Parathyroid adenoma (tissue), 2 donors: Measurements from ENCODE around the gene NOTCH1.

Experiments used
- H2AFZ ChIP-seq: fragments of 300-600 bp; sonication (generic); one replicate; pipeline ENCODE4 v1.7.0; 2017; ENCODE audit warnings: antibody characterized with exemption, mild to moderate bottlenecking
- H3K27ac ChIP-seq: fragments of 300-600 bp; sonication (generic); one replicate; pipeline ENCODE4 v1.7.0; 2017
- H3K27me3 ChIP-seq: fragments of 300-600 bp; sonication (generic); one replicate; pipeline ENCODE4 v1.7.0; 2017; ENCODE audit warnings: low read length; ENCODE audit not compliant: control insufficient read depth, insufficient read depth
- H3K36me3 ChIP-seq: fragments of 300-600 bp; sonication (generic); one replicate; pipeline ENCODE4 v1.7.0; 2017; ENCODE audit warnings: low read length; ENCODE audit not compliant: control insufficient read depth, insufficient read depth
- H3K4me1 ChIP-seq: fragments of 300-600 bp; sonication (generic); one replicate; pipeline ENCODE4 v1.7.0; 2017; ENCODE audit warnings: control low read depth
- H3K4me2 ChIP-seq: fragments of 300-600 bp; sonication (generic); one replicate; pipeline ENCODE4 v1.7.0; 2017; ENCODE audit warnings: low read length
- H3K4me3 ChIP-seq: fragments of 300-600 bp; sonication (generic); one replicate; pipeline ENCODE4 v1.7.0; 2017; ENCODE audit warnings: low read depth, low read length
- H3K79me2 ChIP-seq: fragments of 300-600 bp; sonication (generic); one replicate; pipeline ENCODE4 v1.7.0; 2017; ENCODE audit warnings: control low read depth
- H3K9ac ChIP-seq: fragments of 300-600 bp; sonication (generic); one replicate; pipeline ENCODE4 v1.7.0; 2017; ENCODE audit warnings: mild to moderate bottlenecking
- H3K9me3 ChIP-seq: fragments of 300-600 bp; sonication (generic); one replicate; pipeline ENCODE4 v1.7.0; 2017; ENCODE audit warnings: low read length; ENCODE audit not compliant: control insufficient read depth
- TF ChIP-seq, protein P1 (sequence below): fragments of 300-600 bp; sonication (generic); IDR thresholded peaks from one replicate; pipeline ENCODE4 v1.7.0; 2017; ENCODE audit warnings: antibody characterized with exemption, mild to moderate bottlenecking
- donor health status: primary hyperparathyroidism.

NOTCH1 gene

GRCh38 chr9:136521537-136521936, 24.3 kb downstream of the NOTCH1 start:
- Histone ChIP-seq H3K4me2 (no peak overlapping the region), H3K36me3 (no peaks in the 10 kb centered on the region), H3K79me2 (no peaks in the 10 kb centered on the region), H3K4me1 (no peaks in the 10 kb centered on the region), H3K27ac (no peak overlapping the region), H3K9ac (no peak overlapping the region), H3K9me3 (no peaks in the 10 kb centered on the region), H3K4me3 (no peak overlapping the region), H2AFZ (no peak overlapping the region), H3K27me3 (no peaks in the 10 kb centered on the region)
- TF ChIP-seq, protein P1, sequence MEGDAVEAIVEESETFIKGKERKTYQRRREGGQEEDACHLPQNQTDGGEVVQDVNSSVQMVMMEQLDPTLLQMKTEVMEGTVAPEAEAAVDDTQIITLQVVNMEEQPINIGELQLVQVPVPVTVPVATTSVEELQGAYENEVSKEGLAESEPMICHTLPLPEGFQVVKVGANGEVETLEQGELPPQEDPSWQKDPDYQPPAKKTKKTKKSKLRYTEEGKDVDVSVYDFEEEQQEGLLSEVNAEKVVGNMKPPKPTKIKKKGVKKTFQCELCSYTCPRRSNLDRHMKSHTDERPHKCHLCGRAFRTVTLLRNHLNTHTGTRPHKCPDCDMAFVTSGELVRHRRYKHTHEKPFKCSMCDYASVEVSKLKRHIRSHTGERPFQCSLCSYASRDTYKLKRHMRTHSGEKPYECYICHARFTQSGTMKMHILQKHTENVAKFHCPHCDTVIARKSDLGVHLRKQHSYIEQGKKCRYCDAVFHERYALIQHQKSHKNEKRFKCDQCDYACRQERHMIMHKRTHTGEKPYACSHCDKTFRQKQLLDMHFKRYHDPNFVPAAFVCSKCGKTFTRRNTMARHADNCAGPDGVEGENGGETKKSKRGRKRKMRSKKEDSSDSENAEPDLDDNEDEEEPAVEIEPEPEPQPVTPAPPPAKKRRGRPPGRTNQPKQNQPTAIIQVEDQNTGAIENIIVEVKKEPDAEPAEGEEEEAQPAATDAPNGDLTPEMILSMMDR, result no peak

DNA sequence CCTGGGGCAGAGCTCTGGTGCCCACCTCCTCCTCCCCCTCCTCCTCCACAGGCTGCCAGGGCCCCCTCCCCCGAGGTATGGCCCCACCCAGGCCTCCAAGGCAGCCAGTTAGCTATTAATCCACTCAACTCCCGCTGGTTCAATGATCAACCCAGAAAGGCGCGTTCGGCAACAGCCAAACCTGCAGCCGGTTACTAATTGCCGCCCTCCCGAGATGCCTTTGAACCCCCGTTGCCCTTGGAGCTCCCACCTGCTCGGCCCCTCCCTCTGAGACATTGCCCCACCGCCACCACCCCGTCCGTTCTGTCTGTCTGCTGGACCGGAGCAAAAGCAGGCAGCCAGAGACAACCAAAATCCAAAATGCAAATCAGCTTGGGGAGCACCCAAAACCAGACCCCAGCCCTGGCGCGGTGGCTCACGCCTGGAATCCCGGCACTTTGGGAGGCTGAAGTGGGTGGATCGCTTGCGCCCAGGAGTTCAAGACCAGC, 25.8 kb downstream of the NOTCH1 start:
- H3K4me2 ChIP-seq, result no peak overlapping the region
- no peaks in the 10 kb centered on the region for H3K36me3 ChIP-seq
- no peaks in the 10 kb centered on the region for H3K4me1 ChIP-seq
- H3K4me3 ChIP-seq, result no peak overlapping the region
- H3K9me3 ChIP-seq, result no peaks in the 10 kb centered on the region
- no peak overlapping the region for H2AFZ ChIP-seq
- H3K9ac ChIP-seq, result no peak overlapping the region
- H3K79me2 ChIP-seq, result no peaks in the 10 kb centered on the region
- no peaks in the 10 kb centered on the region for H3K27me3 ChIP-seq
- TF ChIP-seq, protein P1, result no peak
- no peak overlapping the region for H3K27ac ChIP-seq

GRCh38 chr9:136519263-136520052, 26.4 kb downstream of the NOTCH1 start:
- no peaks in the 10 kb centered on the region for H3K9me3 ChIP-seq
- H3K27ac ChIP-seq, result no peak overlapping the region
- no peak overlapping the region for H3K4me3 ChIP-seq
- TF ChIP-seq, protein P1, result no peak
- no peaks in the 10 kb centered on the region for H3K4me1 ChIP-seq
- no peak overlapping the region for H3K4me2 ChIP-seq
- no peaks in the 10 kb centered on the region for H3K36me3 ChIP-seq
- no peaks in the 10 kb centered on the region for H3K27me3 ChIP-seq
- no peak overlapping the region for H3K9ac ChIP-seq
- no peaks in the 10 kb centered on the region for H3K79me2 ChIP-seq
- H2AFZ ChIP-seq, result no peak overlapping the region

GRCh38 chr9:136518623-136519022, 27.2 kb downstream of the NOTCH1 start:
- Histone ChIP-seq H3K4me2 (no peak overlapping the region), H3K4me1 (no peaks in the 10 kb centered on the region), H3K79me2 (no peaks in the 10 kb centered on the region), H3K36me3 (no peaks in the 10 kb centered on the region), H3K9me3 (no peaks in the 10 kb centered on the region), H3K27me3 (no peaks in the 10 kb centered on the region), H2AFZ (no peak overlapping the region), H3K9ac (no peak overlapping the region), H3K27ac (no peak overlapping the region), H3K4me3 (no peak overlapping the region)
- TF ChIP-seq, protein P1, result no peak

DNA sequence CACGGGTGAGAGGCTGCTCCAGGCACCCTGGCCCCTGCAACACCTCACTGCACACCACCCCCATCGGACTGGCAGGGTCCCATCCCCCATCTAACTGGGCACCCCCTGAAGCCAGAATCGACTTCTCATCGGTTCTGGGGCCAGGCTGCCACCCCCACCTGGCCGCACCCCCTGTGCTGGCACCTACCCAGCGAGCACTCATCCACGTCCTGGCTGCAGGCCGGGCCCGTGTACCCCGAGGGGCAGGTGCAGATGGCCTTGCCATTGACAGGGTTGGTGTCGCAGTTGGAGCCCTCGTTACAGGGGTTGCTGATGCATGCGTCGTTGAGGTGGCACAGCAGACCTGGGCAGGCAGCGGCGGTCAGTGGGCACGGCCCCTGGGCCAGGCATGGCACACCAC, 27.9 kb downstream of the NOTCH1 start:
- H3K4me1 ChIP-seq, result no peaks in the 10 kb centered on the region
- H3K27ac ChIP-seq, result no peak overlapping the region
- H3K36me3 ChIP-seq, result no peaks in the 10 kb centered on the region
- no peak overlapping the region for H3K9ac ChIP-seq
- no peaks in the 10 kb centered on the region for H3K27me3 ChIP-seq
- no peak overlapping the region for H3K4me3 ChIP-seq
- no peaks in the 10 kb centered on the region for H3K79me2 ChIP-seq
- TF ChIP-seq, protein P1, result no peak
- no peak overlapping the region for H2AFZ ChIP-seq
- no peak overlapping the region for H3K4me2 ChIP-seq
- H3K9me3 ChIP-seq, result no peaks in the 10 kb centered on the region
